ENCODE data around the gene ZW10.

DNA sequence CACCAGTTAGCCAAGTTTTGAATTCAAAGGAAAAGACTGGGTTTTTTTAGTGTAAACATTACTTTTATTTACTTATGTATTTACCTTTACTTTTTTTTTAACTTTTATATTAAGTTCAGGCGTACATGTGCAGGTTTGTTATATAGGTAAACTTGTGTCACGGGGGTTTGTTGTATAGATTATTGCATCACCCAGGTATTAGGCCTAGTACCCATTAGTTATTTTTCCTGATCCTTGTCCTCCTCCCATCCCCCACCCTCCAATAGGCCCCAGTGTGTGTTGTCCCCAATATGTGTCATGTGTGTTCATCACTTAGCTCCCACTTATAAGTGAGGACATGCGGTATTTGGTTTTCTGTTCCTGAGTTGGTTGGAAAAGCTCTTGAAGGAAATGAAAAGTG lies 20.6 kb downstream of the ZW10 start:
- TF ChIP-seq, protein P1, sequence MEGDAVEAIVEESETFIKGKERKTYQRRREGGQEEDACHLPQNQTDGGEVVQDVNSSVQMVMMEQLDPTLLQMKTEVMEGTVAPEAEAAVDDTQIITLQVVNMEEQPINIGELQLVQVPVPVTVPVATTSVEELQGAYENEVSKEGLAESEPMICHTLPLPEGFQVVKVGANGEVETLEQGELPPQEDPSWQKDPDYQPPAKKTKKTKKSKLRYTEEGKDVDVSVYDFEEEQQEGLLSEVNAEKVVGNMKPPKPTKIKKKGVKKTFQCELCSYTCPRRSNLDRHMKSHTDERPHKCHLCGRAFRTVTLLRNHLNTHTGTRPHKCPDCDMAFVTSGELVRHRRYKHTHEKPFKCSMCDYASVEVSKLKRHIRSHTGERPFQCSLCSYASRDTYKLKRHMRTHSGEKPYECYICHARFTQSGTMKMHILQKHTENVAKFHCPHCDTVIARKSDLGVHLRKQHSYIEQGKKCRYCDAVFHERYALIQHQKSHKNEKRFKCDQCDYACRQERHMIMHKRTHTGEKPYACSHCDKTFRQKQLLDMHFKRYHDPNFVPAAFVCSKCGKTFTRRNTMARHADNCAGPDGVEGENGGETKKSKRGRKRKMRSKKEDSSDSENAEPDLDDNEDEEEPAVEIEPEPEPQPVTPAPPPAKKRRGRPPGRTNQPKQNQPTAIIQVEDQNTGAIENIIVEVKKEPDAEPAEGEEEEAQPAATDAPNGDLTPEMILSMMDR (IDR thresholded peaks at IDR 0.05), result no peak
- no peak for TF ChIP-seq EZH2 (IDR thresholded peaks at IDR 0.05)
